HepG2 (cell line): ENCODE results near the gene TMEM132D. TPM values are rescaled to one million over a fixed set of nuclear protein-coding genes. Genes with fewer than 3 reads are reported as not detected.

ENCODE experiments used
- ATAC-seq: fragments of 200-7000 bp; cut with Tn5 transposase; 3 replicates; pipeline ENCODE4 v1.9.1; 2020; ENCODE audit warnings: mild to moderate bottlenecking, moderate library complexity
- BruUV-seq: library from RNA; stranded (reverse); fragments of 400-500 nt; replicated peaks from 2 replicates; lab custom pipeline; 2021; lab: Mats Ljungman, UMichigan
- CTCF ChIA-PET: fragments of 300-600 bp; formaldehyde crosslinking; extraction: SDS; loops from one replicate; lab custom pipeline; 2021; ENCODE audit warnings: low total read pairs, inconsistent platforms, low intra/inter-chr PET ratio; lab: Yijun Ruan, JAX
- POLR2A ChIA-PET: fragments of 350-600 bp; sonication (Branson Sonifier 250); formaldehyde crosslinking; loops from one replicate; lab custom pipeline; 2020; ENCODE audit warnings: antibody characterized with exemption, inconsistent platforms; lab: Yijun Ruan, JAX
- DNase-seq: peaks from one replicate; pipeline ENCODE4 v3.0.0-alpha.2; 2015; ENCODE audit warnings: low spot score
- FAIRE-seq: peaks from 3 replicates; lab custom pipeline; 2011; peaks lifted over from hg19 to GRCh38; lab: Jason Lieb, UNC
- H2AFZ ChIP-seq: one replicate; pipeline ENCODE4 v1.6.1; 2011; ENCODE audit warnings: low read length, inconsistent platforms
- H3K27ac ChIP-seq: fragments of 300-600 bp; 3 replicates; pipeline ENCODE4 v1.8.0; 2011; ENCODE audit warnings: mixed run types, mild to moderate bottlenecking, mixed read lengths, low read length, inconsistent platforms; ENCODE audit not compliant: insufficient read depth; ENCODE audit errors: extremely low read length
- H3K27me3 ChIP-seq, 2 experiments: fragments of 200-600 bp in 1 of 2; 2 replicates in 1 of 2; 3 replicates in 1 of 2; pipeline versions ENCODE4 v1.6.0 to v1.8.0; 2011; ENCODE audit warnings: low read length in 2 of 2, mild to moderate bottlenecking in 2 of 2, moderate library complexity in 2 of 2, inconsistent platforms in 1 of 2; ENCODE audit not compliant: insufficient read depth in 2 of 2, control insufficient read depth in 1 of 2
- H3K36me3 ChIP-seq, 2 experiments: fragments of 200-600 bp in 1 of 2; replicated peaks in 1 of 2; 2 replicates in 1 of 2; 3 replicates in 1 of 2; pipeline versions ENCODE4 v1.5.1 to v1.8.0; 2011; ENCODE audit warnings: low read length in 2 of 2, inconsistent platforms in 1 of 2; ENCODE audit not compliant: insufficient read depth in 2 of 2, control insufficient read depth in 1 of 2
- H3K4me1 ChIP-seq: 2 replicates; pipeline ENCODE4 v1.5.1; 2012; ENCODE audit warnings: low read length, inconsistent platforms; ENCODE audit not compliant: insufficient read depth
- H3K4me2 ChIP-seq: 2 replicates; pipeline ENCODE4 v1.6.0; 2011; ENCODE audit warnings: low read depth, low read length, inconsistent platforms
- H3K4me3 ChIP-seq, 3 experiments: fragments of 200-600 bp in 1 of 3; sonication (generic), shearing (Covaris generic) in 1 of 3; replicated peaks in 1 of 3; 2 replicates each; pipeline ENCODE4 v1.5.1; 2011 to 2016; ENCODE audit warnings: low read length in 3 of 3, inconsistent platforms in 2 of 3, low read depth in 2 of 3, mild to moderate bottlenecking in 2 of 3, control low read depth in 1 of 3, mixed read lengths in 1 of 3; ENCODE audit not compliant: insufficient read depth in 1 of 3
- H3K79me2 ChIP-seq: one replicate; pipeline ENCODE4 v1.6.1; 2011; ENCODE audit warnings: low read length, inconsistent platforms; ENCODE audit not compliant: insufficient read depth
- H3K9ac ChIP-seq: 2 replicates; pipeline ENCODE4 v1.6.0; 2011; ENCODE audit warnings: mild to moderate bottlenecking, low read depth, low read length, inconsistent platforms; ENCODE audit not compliant: insufficient read depth
- H3K9me3 ChIP-seq: 2 replicates; pipeline ENCODE4 v1.5.1; 2012; ENCODE audit warnings: mild to moderate bottlenecking, low read length
- H4K20me1 ChIP-seq: 2 replicates; pipeline ENCODE4 v1.6.0; 2011; ENCODE audit warnings: inconsistent platforms, mild to moderate bottlenecking, low read length, moderate library complexity; ENCODE audit not compliant: insufficient read depth
- ARID5B ChIP-seq: IDR thresholded peaks from 2 replicates; pipeline ENCODE4 v1.4.0; 2020; ENCODE audit warnings: mild to moderate bottlenecking, missing genetic modification reagents
- ATF7 ChIP-seq, 2 experiments: fragments of 450-650 bp in 1 of 2; sonication (generic) in 1 of 2; formaldehyde crosslinking in 1 of 2; IDR thresholded peaks; 2 replicates each; pipeline versions ENCODE4 v1.4.0 to v1.6.1; 2016 to 2020; ENCODE audit warnings: antibody characterized with exemption in 1 of 2, mild to moderate bottlenecking in 1 of 2, missing genetic modification reagents in 1 of 2
- LCORL ChIP-seq, 2 experiments: fragments of 450-650 bp in 1 of 2; sonication (generic) in 1 of 2; formaldehyde crosslinking in 1 of 2; IDR thresholded peaks; 2 replicates each; pipeline versions ENCODE4 v1.5.0 to v1.6.1; 2017 to 2020; ENCODE audit warnings: antibody characterized with exemption in 1 of 2, missing genetic modification reagents in 1 of 2
- MAFK ChIP-seq, 2 experiments: IDR thresholded peaks in 1 of 2; conservative IDR thresholded peaks in 1 of 2; 2 replicates each; pipeline ENCODE4 v1.6.1; 2011; ENCODE audit warnings: improper control_type of control experiment in 2 of 2, low read length in 2 of 2
- SIX1 ChIP-seq: sonication (generic); formaldehyde crosslinking; IDR thresholded peaks from 2 replicates; pipeline ENCODE4 v1.4.0; 2020; ENCODE audit warnings: missing genetic modification reagents, borderline replicate concordance
- USF2 ChIP-seq, 2 experiments: sonication (generic) in 1 of 2; formaldehyde crosslinking in 1 of 2; IDR thresholded peaks; 2 replicates each; pipeline versions ENCODE4 v1.5.1 to v1.6.1; 2011 to 2020; ENCODE audit warnings: borderline replicate concordance in 1 of 2, low read depth in 1 of 2, low read length in 1 of 2, mild to moderate bottlenecking in 1 of 2, missing genetic modification reagents in 1 of 2, moderate library complexity in 1 of 2
- ZBTB44 ChIP-seq: sonication (generic); formaldehyde crosslinking; IDR thresholded peaks from 2 replicates; pipeline ENCODE4 v1.4.0; 2020; ENCODE audit warnings: missing genetic modification reagents
- ZNF572 ChIP-seq: sonication (generic); formaldehyde crosslinking; IDR thresholded peaks from 2 replicates; pipeline ENCODE4 v1.5.1; 2020; ENCODE audit warnings: mild to moderate bottlenecking, missing genetic modification reagents
- ZNF672 ChIP-seq: sonication (generic); formaldehyde crosslinking; IDR thresholded peaks from 2 replicates; pipeline ENCODE4 v1.8.1; 2022; ENCODE audit warnings: missing genetic modification reagents
- WGBS: methylation state at CpG from one replicate; pipeline ENCODE4 v1.1.6; 2017; ENCODE audit warnings: low lambda C conversion rate; 5-methylcytosine and 5-hydroxymethylcytosine counted together
- in situ Hi-C: cut with HindIII; loops from 2 replicates; pipeline ENCODE4 v1.10.0; 2017; ENCODE audit warnings: low pct_unique_long_range_greater_than_20kb; ENCODE audit not compliant: extremely low pct_ligation_motif_present
- intact Hi-C: fragments of 100-400 bp; cut with micrococcal nuclease; formaldehyde crosslinking; loops from one replicate; pipeline ENCODE4 v1.10.0; 2022; ENCODE audit not compliant: unreplicated experiment
- polyA plus RNA-seq, 8 experiments: library from polyadenylated mRNA; depleted of rRNA in 3 of 8; stranded (reverse) in 7 of 8; unstranded in 1 of 8; fragments of >200 nt; fragmentation: Illumina TruSeq in 4 of 8; extraction: Trizol in 4 of 8; gene quantifications; 2 replicates each; pipeline versions ENCODE4 v1.2.1 to v1.2.3, GENCODE V29; 2011 to 2016; ENCODE audit warnings: low read depth in 4 of 8, missing spikeins in 1 of 8, mixed read lengths in 1 of 8; ENCODE audit not compliant: insufficient read depth in 1 of 8
- total RNA-seq, 5 experiments: library from RNA; depleted of rRNA; stranded (reverse); fragments of >200 nt; fragmentation: Illumina TruSeq; extraction: Trizol; gene quantifications; 2 replicates each; pipeline ENCODE4 v1.2.3, GENCODE V29; 2016; ENCODE audit warnings: low read depth in 1 of 5

Gene TMEM132D
- total and polyA plus RNA-seq, 2 of the 13 experiments (the other 11 are each of a cell fraction or from before 2014, with no cell fraction given), result not detected

- TF ChIP-seq USF2 (IDR thresholded peaks at IDR 0.05; ENCODE audit: low read depth, low read length) (no peak), USF2 (CRISPR knock-in tag; IDR thresholded peaks at IDR 0.05; ENCODE audit: borderline replicate concordance) (no peak), LCORL (IDR thresholded peaks at IDR 0.05) (no peak), LCORL (CRISPR knock-in tag; IDR thresholded peaks at IDR 0.05) (no peak)
Measured at GRCh38 chr12:129701631-129702101, 202.2 kb downstream of the TMEM132D start (continued).

GRCh38 chr12:129700036-129700435 lies 203.8 kb downstream of the TMEM132D start:
- Histone ChIP-seq H3K36me3 (no peaks in the 10 kb centered on the region), H3K4me3 (no peak overlapping the region), H3K9ac (no peak overlapping the region), H3K4me2 (no peak overlapping the region), H3K4me1 (no peaks in the 10 kb centered on the region), H3K27ac (no peak overlapping the region), H2AFZ (no peak overlapping the region), H4K20me1 (no peaks in the 10 kb centered on the region), H3K27me3 (no peaks in the 10 kb centered on the region), H3K9me3 (peaks cover 25% of the 10 kb centered on the region), H3K79me2 (no peaks in the 10 kb centered on the region)
- POLR2A ChIA-PET, result no interaction called here
- CTCF ChIA-PET, result no interaction called here
- no CpG with 5 or more reads among the region's 22 CpGs for WGBS
- DNase-seq (no peak), FAIRE-seq (no peak), ATAC-seq (no peak)
- intact Hi-C loops (no loop called here), in situ Hi-C loops (no loop called here)
- BruUV-seq, result no TSS peak
- TF ChIP-seq ZBTB44 (CRISPR knock-in tag) (no peak), ZNF672 (CRISPR knock-in tag) (no peak), MAFK (conservative IDR thresholded peaks at IDR 0.05 in 1 of 2, IDR thresholded peaks at IDR 0.05 in 1 of 2; ENCODE audit: low read length in 2 of 2) (no peak), ZNF572 (CRISPR knock-in tag) (no peak), SIX1 (CRISPR knock-in tag) (no peak), ARID5B (CRISPR knock-in tag) (no peak), ATF7 (IDR thresholded peaks at IDR 0.05) (no peak), ATF7 (CRISPR knock-in tag; IDR thresholded peaks at IDR 0.05) (no peak)
